HEK293T (cell line): ENCODE data around the gene CATSPERD.
A peak's percentile ranks its signal among the peaks of the same experiment; 100 is the strongest.

ENCODE experiments used
- ARNT ChIP-seq: fragments of 450-650 bp; IDR thresholded peaks from 2 replicates; pipeline ENCODE4 v1.6.1; 2017; ENCODE audit warnings: mild to moderate bottlenecking
- ELF4 ChIP-seq: fragments of 450-650 bp; IDR thresholded peaks from 2 replicates; pipeline ENCODE4 v1.6.1; 2017; ENCODE audit warnings: antibody characterized with exemption
- FOXA1 ChIP-seq: fragments of 450-650 bp; IDR thresholded peaks from 2 replicates; pipeline ENCODE4 v1.6.1; 2016; ENCODE audit warnings: mild to moderate bottlenecking
- FOXM1 ChIP-seq: fragments of 450-650 bp; IDR thresholded peaks from 2 replicates; pipeline ENCODE4 v1.6.1; 2017; ENCODE audit warnings: mild to moderate bottlenecking, borderline replicate concordance
- L3MBTL2 ChIP-seq: fragments of 450-650 bp; conservative IDR thresholded peaks from 2 replicates; pipeline ENCODE4 v1.6.1; 2016; ENCODE audit warnings: mild to moderate bottlenecking
- LEF1 ChIP-seq: fragments of 450-650 bp; IDR thresholded peaks from 2 replicates; pipeline ENCODE4 v1.6.1; 2017; ENCODE audit warnings: mild to moderate bottlenecking, borderline replicate concordance
- NFRKB ChIP-seq: fragments of 450-650 bp; IDR thresholded peaks from 2 replicates; pipeline ENCODE4 v1.6.1; 2016; ENCODE audit warnings: mild to moderate bottlenecking, moderate library complexity
- SP1 ChIP-seq: fragments of 450-650 bp; IDR thresholded peaks from 2 replicates; pipeline ENCODE4 v1.6.1; 2017
- SUZ12 ChIP-seq: fragments of 450-650 bp; IDR thresholded peaks from 2 replicates; pipeline ENCODE4 v1.6.1; 2016; ENCODE audit warnings: mild to moderate bottlenecking
- TARDBP ChIP-seq: fragments of 450-650 bp; IDR thresholded peaks from 2 replicates; pipeline ENCODE4 v1.6.1; 2016
- ZNF384 ChIP-seq: fragments of 450-650 bp; IDR thresholded peaks from 2 replicates; pipeline ENCODE4 v1.6.1; 2016

DNA sequence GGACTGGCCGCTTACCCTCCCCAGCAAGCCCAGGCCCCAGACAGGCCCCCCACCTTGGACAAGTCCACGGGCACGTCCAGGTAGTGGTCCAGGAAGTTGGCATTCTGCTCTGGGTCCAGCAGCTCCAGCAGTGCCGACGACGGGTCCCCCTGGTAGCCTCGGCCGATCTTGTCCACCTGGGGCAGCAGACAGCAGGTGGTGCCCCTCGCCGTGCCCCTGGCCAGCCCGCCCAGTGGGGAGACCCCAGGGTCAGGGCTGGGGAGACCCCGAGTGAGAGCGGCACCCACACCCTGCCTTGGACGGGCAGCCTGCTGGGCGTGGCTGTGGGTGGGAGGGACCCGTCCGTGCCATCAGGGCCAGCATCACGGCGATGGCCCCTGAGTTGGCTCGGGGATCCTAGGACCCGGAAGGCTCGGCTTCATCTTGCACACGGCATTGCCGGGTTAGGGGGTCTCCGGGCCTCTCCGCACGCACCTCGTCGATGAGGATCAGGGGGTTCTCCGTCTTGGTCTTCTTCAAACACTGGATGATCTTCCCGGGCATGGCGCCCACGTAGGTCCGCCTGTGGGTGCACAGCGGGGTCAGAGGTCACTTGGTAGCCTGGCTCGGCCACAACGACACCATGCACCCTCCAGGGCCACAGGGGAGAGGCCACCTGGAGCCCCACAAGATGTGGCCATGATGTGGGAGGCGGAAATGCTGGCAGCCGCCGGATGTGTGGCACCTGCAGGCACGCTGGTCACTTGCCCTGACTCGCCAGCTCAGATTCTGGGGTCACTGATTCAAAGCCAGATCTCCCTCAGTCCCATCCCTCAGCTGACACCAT is 24.0 kb upstream of the CATSPERD start:
- TF ChIP-seq ELF4, result 0 out of 2 replicates have a peak, but pooled peaks have one; percentile 5
- TF ChIP-seq FOXA1, result no peak
- no peak for TF ChIP-seq NFRKB
- no peak for TF ChIP-seq SP1
- no peak for TF ChIP-seq SUZ12
- no peak for TF ChIP-seq L3MBTL2
- TF ChIP-seq ARNT, result no peak
- no peak for TF ChIP-seq FOXM1
- TF ChIP-seq TARDBP, result no peak
- TF ChIP-seq ZNF384, result no peak
- TF ChIP-seq LEF1, result no peak
